BJ (cell line): ENCODE results near the gene PLCXD1. TPM values are rescaled to one million over a fixed set of nuclear protein-coding genes. Genes with fewer than 3 reads are reported as not detected.

Experiments
- CTCF ChIA-PET: fragments of 350-600 bp; formaldehyde crosslinking; extraction: SDS; loops from one replicate; lab custom pipeline; 2021; ENCODE audit warnings: antibody characterized with exemption, inconsistent platforms; lab: Yijun Ruan, JAX
- POLR2A ChIA-PET: fragments of 300-600 bp; sonication (Branson Sonifier 250); formaldehyde crosslinking; extraction: SDS; loops from one replicate; lab custom pipeline; 2021; ENCODE audit warnings: antibody characterized with exemption; lab: Charles Lee
- DNase-seq: peaks from one replicate; pipeline ENCODE4 v3.0.0-alpha.2; 2011; ENCODE audit warnings: low read depth
- H3K27me3 ChIP-seq: 2 replicates; pipeline ENCODE4 v1.6.0; 2011; ENCODE audit warnings: low read length; ENCODE audit not compliant: control insufficient read depth, insufficient read depth
- H3K36me3 ChIP-seq: 2 replicates; pipeline ENCODE4 v1.5.1; 2011; ENCODE audit warnings: low read length; ENCODE audit not compliant: control insufficient read depth, insufficient read depth
- H3K4me3 ChIP-seq: 2 replicates; pipeline ENCODE4 v1.5.1; 2011; ENCODE audit warnings: low read depth, mild to moderate bottlenecking, control low read depth, low read length
- CTCF ChIP-seq: IDR thresholded peaks from 2 replicates; pipeline ENCODE4 v1.5.1; 2011; ENCODE audit warnings: low read depth, mild to moderate bottlenecking, control low read depth, inconsistent platforms, low read length, moderate library complexity; ENCODE audit not compliant: insufficient read depth
- polyA plus RNA-seq: library from polyadenylated mRNA; depleted of rRNA; stranded (reverse); fragments of >200 nt; gene quantifications from 2 replicates; pipeline ENCODE4 v1.2.3, GENCODE V29; 2011

Gene PLCXD1
- polyA plus RNA-seq, 1 experiment: 6.4 TPM

GRCh38 chrX:308821-309520, 27.8 kb downstream of the PLCXD1 start:
- no peaks in the 10 kb centered on the region for H3K27me3 ChIP-seq
- POLR2A ChIA-PET: no interaction called here
- H3K36me3 ChIP-seq: peaks cover 32% of the 10 kb centered on the region
- CTCF ChIA-PET: no interaction called here
- DNase-seq: no peak
- no peak overlapping the region for H3K4me3 ChIP-seq
- no peak for TF ChIP-seq CTCF

- ChIA-PET CTCF (no interaction called here), POLR2A (no interaction called here)
- Histone ChIP-seq H3K36me3 (peaks cover 32% of the 10 kb centered on the region), H3K4me3 (no peak overlapping the region), H3K27me3 (no peaks in the 10 kb centered on the region)
- no peak for DNase-seq
- TF ChIP-seq CTCF: no peak
Measured at GRCh38 chrX:310621-311155, 29.5 kb downstream of the PLCXD1 start.

GRCh38 chrX:311156-312129, 30.3 kb downstream of the PLCXD1 start:
- H3K36me3 ChIP-seq: peaks cover 33% of the 10 kb centered on the region
- no peak overlapping the region for H3K4me3 ChIP-seq
- ChIA-PET CTCF (no interaction called here), POLR2A (no interaction called here)
- no peak for TF ChIP-seq CTCF
- DNase-seq: no peak
- H3K27me3 ChIP-seq: no peaks in the 10 kb centered on the region

GRCh38 chrX:312621-313331, 31.6 kb downstream of the PLCXD1 start:
- Histone ChIP-seq H3K36me3 (peaks cover 25% of the 10 kb centered on the region), H3K4me3 (no peak overlapping the region), H3K27me3 (no peaks in the 10 kb centered on the region)
- TF ChIP-seq CTCF: no peak
- no peak for DNase-seq
- POLR2A ChIA-PET: no interaction called here
- CTCF ChIA-PET: no interaction called here
